IPS-20b (cell line): ENCODE data around the gene TLR7.

Experiments used
- H3K27ac ChIP-seq: one replicate; pipeline ENCODE4 v1.5.1; 2013; ENCODE audit warnings: low read length
- H3K27me3 ChIP-seq: 2 replicates; pipeline ENCODE4 v1.6.1; 2013; ENCODE audit warnings: mild to moderate bottlenecking, low read length, inconsistent platforms; ENCODE audit not compliant: insufficient read depth
- H3K36me3 ChIP-seq: 2 replicates; pipeline ENCODE4 v1.6.1; 2013; ENCODE audit warnings: low read depth, mild to moderate bottlenecking, inconsistent platforms, low read length, moderate library complexity; ENCODE audit not compliant: insufficient read depth
- H3K4me1 ChIP-seq: 2 replicates; pipeline ENCODE4 v1.6.1; 2013; ENCODE audit warnings: mild to moderate bottlenecking, control low read depth, inconsistent platforms, low read length, moderate library complexity; ENCODE audit not compliant: insufficient read depth
- H3K4me3 ChIP-seq: 2 replicates; pipeline ENCODE4 v1.5.1; 2013; ENCODE audit warnings: mild to moderate bottlenecking, low read length, inconsistent platforms
- H3K9ac ChIP-seq: 2 replicates; pipeline ENCODE4 v1.6.1; 2013; ENCODE audit warnings: low read depth, mild to moderate bottlenecking, inconsistent platforms, low read length, moderate library complexity
- H3K9me3 ChIP-seq: 2 replicates; pipeline ENCODE4 v1.6.1; 2013; ENCODE audit warnings: mild to moderate bottlenecking, low read depth, low read length, inconsistent platforms; ENCODE audit not compliant: insufficient read depth

Gene TLR7

DNA sequence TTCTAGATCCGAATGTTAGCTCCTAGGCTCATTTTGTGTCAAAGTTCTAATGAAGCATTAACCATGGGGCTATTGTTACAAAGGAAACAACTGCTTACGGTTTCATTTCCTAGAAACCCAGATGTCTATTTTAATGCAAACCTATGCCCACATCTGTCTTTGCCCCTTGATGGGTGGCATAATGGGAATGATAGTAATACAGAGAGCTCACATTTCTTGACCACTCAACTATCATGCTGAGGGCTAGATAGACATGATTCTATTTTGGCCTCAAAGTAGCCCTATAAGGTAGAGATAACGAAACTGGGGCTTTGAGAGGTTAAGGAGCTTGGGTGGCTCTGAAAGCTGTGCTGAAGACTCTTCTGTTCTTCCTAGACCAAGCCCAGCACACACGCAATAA lies 1.9 kb downstream of the TLR7 start:
- Histone ChIP-seq H3K27me3 (no peaks in the 10 kb centered on the region), H3K9me3 (no peaks in the 10 kb centered on the region; the same call in 1 of the 2 replicates), H3K27ac (no peak overlapping the region), H3K9ac (no peak overlapping the region), H3K4me3 (no peak overlapping the region), H3K36me3 (no peaks in the 10 kb centered on the region), H3K4me1 (no peaks in the 10 kb centered on the region)

DNA sequence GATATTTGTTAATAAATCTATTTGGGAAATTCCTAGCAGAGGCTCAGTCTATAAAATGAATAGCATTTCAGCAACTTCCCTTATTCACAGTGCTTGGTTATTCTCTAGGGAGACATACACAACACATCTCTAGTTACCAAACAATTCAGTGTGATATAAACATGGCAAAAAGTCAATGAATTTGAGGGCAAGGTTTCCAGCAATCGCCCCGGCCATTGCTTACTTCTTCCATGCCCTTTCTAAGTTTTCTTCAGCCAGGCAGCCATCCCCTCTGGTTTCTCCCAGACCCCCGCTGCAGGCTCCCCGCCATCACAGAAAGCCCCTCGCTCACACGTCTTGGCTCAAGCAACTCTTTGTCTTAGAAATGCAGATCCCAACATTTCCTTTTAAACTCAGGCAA lies 4.4 kb downstream of the TLR7 start:
- no peak overlapping the region for H3K9ac ChIP-seq
- H3K27me3 ChIP-seq, result no peaks in the 10 kb centered on the region
- H3K36me3 ChIP-seq, result no peaks in the 10 kb centered on the region
- H3K27ac ChIP-seq, result no peak overlapping the region
- no peak overlapping the region for H3K4me3 ChIP-seq
- no peaks in the 10 kb centered on the region for H3K9me3 ChIP-seq
- H3K4me1 ChIP-seq, result no peaks in the 10 kb centered on the region

GRCh38 chrX:12872741-12873140 lies 5.9 kb downstream of the TLR7 start:
- Histone ChIP-seq H3K4me1 (no peaks in the 10 kb centered on the region), H3K27me3 (no peaks in the 10 kb centered on the region)

GRCh38 chrX:12874581-12874980 lies 7.7 kb downstream of the TLR7 start:
- H3K27me3 ChIP-seq, result no peaks in the 10 kb centered on the region
- H3K27ac ChIP-seq, result no peak overlapping the region
- no peaks in the 10 kb centered on the region for H3K4me1 ChIP-seq
- no peaks in the 10 kb centered on the region for H3K9me3 ChIP-seq
- no peak overlapping the region for H3K4me3 ChIP-seq
- no peaks in the 10 kb centered on the region for H3K36me3 ChIP-seq
- no peak overlapping the region for H3K9ac ChIP-seq

More at GRCh38 chrX:12872741-12873140, 5.9 kb downstream of the TLR7 start:
- Histone ChIP-seq H3K9ac (no peak overlapping the region), H3K4me3 (no peak overlapping the region), H3K27ac (no peak overlapping the region), H3K36me3 (no peaks in the 10 kb centered on the region), H3K9me3 (no peaks in the 10 kb centered on the region)

DNA sequence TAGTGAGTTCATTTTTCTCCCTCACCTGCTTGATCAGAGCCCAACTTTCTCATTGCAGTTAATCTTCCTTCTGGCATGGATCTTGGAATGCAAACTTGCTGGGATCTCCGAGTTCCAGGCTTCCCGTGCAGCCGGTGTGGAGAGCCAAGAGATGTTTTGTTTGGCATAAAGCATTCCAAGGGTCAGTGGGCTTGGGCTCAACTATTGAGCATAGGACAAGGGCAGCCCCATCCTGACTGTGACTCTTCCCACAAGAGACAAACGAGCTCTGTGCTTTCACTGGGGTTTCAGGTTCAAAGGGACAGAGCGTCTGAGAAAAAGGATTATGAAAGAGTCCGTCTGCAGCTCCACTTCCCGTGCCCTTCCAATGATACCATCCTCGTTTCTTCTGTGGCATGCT lies 10.5 kb downstream of the TLR7 start:
- Histone ChIP-seq H3K9me3 (no peaks in the 10 kb centered on the region), H3K9ac (no peak overlapping the region), H3K4me3 (no peak overlapping the region), H3K27me3 (no peaks in the 10 kb centered on the region), H3K27ac (no peak overlapping the region), H3K4me1 (no peaks in the 10 kb centered on the region), H3K36me3 (no peaks in the 10 kb centered on the region)

- H3K4me3 ChIP-seq, result no peak overlapping the region
Observed at GRCh38 chrX:12878536-12878935, 11.7 kb downstream of the TLR7 start.

GRCh38 chrX:12881914-12882313 lies 15.0 kb downstream of the TLR7 start:
- no peak overlapping the region for H3K27ac ChIP-seq
- H3K4me3 ChIP-seq, result no peak overlapping the region
- H3K9ac ChIP-seq, result no peak overlapping the region
- H3K36me3 ChIP-seq, result no peaks in the 10 kb centered on the region
- H3K27me3 ChIP-seq, result no peaks in the 10 kb centered on the region
- H3K9me3 ChIP-seq, result no peaks in the 10 kb centered on the region
- no peaks in the 10 kb centered on the region for H3K4me1 ChIP-seq

More at GRCh38 chrX:12878536-12878935, 11.7 kb downstream of the TLR7 start:
- H3K9me3 ChIP-seq, result no peaks in the 10 kb centered on the region
- H3K4me1 ChIP-seq, result no peaks in the 10 kb centered on the region
- no peaks in the 10 kb centered on the region for H3K27me3 ChIP-seq
- H3K9ac ChIP-seq, result no peak overlapping the region
- no peak overlapping the region for H3K27ac ChIP-seq
- no peaks in the 10 kb centered on the region for H3K36me3 ChIP-seq

DNA sequence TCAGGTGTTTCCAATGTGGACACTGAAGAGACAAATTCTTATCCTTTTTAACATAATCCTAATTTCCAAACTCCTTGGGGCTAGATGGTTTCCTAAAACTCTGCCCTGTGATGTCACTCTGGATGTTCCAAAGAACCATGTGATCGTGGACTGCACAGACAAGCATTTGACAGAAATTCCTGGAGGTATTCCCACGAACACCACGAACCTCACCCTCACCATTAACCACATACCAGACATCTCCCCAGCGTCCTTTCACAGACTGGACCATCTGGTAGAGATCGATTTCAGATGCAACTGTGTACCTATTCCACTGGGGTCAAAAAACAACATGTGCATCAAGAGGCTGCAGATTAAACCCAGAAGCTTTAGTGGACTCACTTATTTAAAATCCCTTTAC lies 18.6 kb downstream of the TLR7 start:
- no peak overlapping the region for H3K9ac ChIP-seq
- H3K4me3 ChIP-seq, result no peak overlapping the region
- no peak overlapping the region for H3K27ac ChIP-seq
- no peaks in the 10 kb centered on the region for H3K4me1 ChIP-seq
- H3K9me3 ChIP-seq, result no peaks in the 10 kb centered on the region
- H3K27me3 ChIP-seq, result no peaks in the 10 kb centered on the region
- H3K36me3 ChIP-seq, result no peaks in the 10 kb centered on the region

DNA sequence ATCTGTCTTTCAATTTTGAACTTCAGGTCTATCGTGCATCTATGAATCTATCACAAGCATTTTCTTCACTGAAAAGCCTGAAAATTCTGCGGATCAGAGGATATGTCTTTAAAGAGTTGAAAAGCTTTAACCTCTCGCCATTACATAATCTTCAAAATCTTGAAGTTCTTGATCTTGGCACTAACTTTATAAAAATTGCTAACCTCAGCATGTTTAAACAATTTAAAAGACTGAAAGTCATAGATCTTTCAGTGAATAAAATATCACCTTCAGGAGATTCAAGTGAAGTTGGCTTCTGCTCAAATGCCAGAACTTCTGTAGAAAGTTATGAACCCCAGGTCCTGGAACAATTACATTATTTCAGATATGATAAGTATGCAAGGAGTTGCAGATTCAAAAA lies 19.7 kb downstream of the TLR7 start:
- no peaks in the 10 kb centered on the region for H3K9me3 ChIP-seq
- H3K9ac ChIP-seq, result no peak overlapping the region
- H3K36me3 ChIP-seq, result no peaks in the 10 kb centered on the region
- no peaks in the 10 kb centered on the region for H3K4me1 ChIP-seq
- H3K4me3 ChIP-seq, result no peak overlapping the region
- no peaks in the 10 kb centered on the region for H3K27me3 ChIP-seq
- no peak overlapping the region for H3K27ac ChIP-seq

- Histone ChIP-seq H3K9me3 (no peaks in the 10 kb centered on the region), H3K4me1 (no peaks in the 10 kb centered on the region), H3K36me3 (no peaks in the 10 kb centered on the region), H3K27ac (no peak overlapping the region), H3K27me3 (no peaks in the 10 kb centered on the region), H3K9ac (no peak overlapping the region), H3K4me3 (no peak overlapping the region)
Observed at GRCh38 chrX:12887141-12887540, 20.3 kb downstream of the TLR7 start.

DNA sequence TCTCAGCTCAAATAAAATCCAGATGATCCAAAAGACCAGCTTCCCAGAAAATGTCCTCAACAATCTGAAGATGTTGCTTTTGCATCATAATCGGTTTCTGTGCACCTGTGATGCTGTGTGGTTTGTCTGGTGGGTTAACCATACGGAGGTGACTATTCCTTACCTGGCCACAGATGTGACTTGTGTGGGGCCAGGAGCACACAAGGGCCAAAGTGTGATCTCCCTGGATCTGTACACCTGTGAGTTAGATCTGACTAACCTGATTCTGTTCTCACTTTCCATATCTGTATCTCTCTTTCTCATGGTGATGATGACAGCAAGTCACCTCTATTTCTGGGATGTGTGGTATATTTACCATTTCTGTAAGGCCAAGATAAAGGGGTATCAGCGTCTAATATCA lies 20.9 kb downstream of the TLR7 start:
- H3K36me3 ChIP-seq, result no peaks in the 10 kb centered on the region
- no peaks in the 10 kb centered on the region for H3K9me3 ChIP-seq
- H3K9ac ChIP-seq, result no peak overlapping the region
- no peak overlapping the region for H3K27ac ChIP-seq
- H3K27me3 ChIP-seq, result no peaks in the 10 kb centered on the region
- no peaks in the 10 kb centered on the region for H3K4me1 ChIP-seq
- no peak overlapping the region for H3K4me3 ChIP-seq

DNA sequence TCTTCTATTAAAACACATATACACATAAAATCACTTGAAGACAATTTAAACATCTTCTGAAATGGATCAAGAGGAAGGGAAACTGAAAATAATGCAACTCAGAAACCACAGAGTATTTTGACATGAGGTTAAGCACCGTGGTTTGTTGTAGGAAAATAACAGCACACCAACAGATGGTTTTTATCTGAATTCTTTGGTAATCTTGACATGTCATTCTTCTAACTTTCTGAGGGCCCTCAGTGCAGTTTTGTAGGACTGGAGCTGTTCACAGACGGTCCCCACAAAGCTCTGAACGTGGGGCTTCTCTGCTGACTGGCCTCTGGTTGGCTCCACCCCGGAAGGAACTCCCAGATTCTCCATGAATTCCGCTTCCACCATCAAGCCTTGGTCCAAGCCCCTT lies 23.6 kb downstream of the TLR7 start:
- no peak overlapping the region for H3K9ac ChIP-seq

GRCh38 chrX:12891171-12891570 lies 24.3 kb downstream of the TLR7 start:
- no peak overlapping the region for H3K4me3 ChIP-seq
- H3K36me3 ChIP-seq, result no peaks in the 10 kb centered on the region
- no peaks in the 10 kb centered on the region for H3K27me3 ChIP-seq
- H3K9ac ChIP-seq, result no peak overlapping the region
- no peak overlapping the region for H3K27ac ChIP-seq
- no peaks in the 10 kb centered on the region for H3K9me3 ChIP-seq
- H3K4me1 ChIP-seq, result no peaks in the 10 kb centered on the region

More for the DNA sequence above, 23.6 kb downstream of the TLR7 start:
- H3K27me3 ChIP-seq, result no peaks in the 10 kb centered on the region
- H3K36me3 ChIP-seq, result no peaks in the 10 kb centered on the region
- no peak overlapping the region for H3K27ac ChIP-seq
- no peak overlapping the region for H3K4me3 ChIP-seq
- no peaks in the 10 kb centered on the region for H3K9me3 ChIP-seq
- no peaks in the 10 kb centered on the region for H3K4me1 ChIP-seq
